Measurements from ENCODE around the gene MAK. TPM values are rescaled to one million over a fixed set of nuclear protein-coding genes. Genes with fewer than 3 reads are reported as not detected.
"Not testable (repeated sequence)": the region's sequence is repeated elsewhere in the genome, so short reads cannot be mapped to it uniquely, and the experiment has no call there.

Gene MAK, protein sequence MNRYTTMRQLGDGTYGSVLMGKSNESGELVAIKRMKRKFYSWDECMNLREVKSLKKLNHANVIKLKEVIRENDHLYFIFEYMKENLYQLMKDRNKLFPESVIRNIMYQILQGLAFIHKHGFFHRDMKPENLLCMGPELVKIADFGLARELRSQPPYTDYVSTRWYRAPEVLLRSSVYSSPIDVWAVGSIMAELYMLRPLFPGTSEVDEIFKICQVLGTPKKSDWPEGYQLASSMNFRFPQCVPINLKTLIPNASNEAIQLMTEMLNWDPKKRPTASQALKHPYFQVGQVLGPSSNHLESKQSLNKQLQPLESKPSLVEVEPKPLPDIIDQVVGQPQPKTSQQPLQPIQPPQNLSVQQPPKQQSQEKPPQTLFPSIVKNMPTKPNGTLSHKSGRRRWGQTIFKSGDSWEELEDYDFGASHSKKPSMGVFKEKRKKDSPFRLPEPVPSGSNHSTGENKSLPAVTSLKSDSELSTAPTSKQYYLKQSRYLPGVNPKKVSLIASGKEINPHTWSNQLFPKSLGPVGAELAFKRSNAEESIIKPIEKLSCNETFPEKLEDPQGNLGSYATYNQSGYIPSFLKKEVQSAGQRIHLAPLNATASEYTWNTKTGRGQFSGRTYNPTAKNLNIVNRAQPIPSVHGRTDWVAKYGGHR
- total RNA-seq (under 1 TPM in 3 of 5 donors, not detected in 2; 0.19 to 0.26 (median 0.23) TPM), total RNA-seq (0 to 4.3 (median 1.1) reads per million in 29 experiments)
- total RNA-seq (2013) = not detected

DNA sequence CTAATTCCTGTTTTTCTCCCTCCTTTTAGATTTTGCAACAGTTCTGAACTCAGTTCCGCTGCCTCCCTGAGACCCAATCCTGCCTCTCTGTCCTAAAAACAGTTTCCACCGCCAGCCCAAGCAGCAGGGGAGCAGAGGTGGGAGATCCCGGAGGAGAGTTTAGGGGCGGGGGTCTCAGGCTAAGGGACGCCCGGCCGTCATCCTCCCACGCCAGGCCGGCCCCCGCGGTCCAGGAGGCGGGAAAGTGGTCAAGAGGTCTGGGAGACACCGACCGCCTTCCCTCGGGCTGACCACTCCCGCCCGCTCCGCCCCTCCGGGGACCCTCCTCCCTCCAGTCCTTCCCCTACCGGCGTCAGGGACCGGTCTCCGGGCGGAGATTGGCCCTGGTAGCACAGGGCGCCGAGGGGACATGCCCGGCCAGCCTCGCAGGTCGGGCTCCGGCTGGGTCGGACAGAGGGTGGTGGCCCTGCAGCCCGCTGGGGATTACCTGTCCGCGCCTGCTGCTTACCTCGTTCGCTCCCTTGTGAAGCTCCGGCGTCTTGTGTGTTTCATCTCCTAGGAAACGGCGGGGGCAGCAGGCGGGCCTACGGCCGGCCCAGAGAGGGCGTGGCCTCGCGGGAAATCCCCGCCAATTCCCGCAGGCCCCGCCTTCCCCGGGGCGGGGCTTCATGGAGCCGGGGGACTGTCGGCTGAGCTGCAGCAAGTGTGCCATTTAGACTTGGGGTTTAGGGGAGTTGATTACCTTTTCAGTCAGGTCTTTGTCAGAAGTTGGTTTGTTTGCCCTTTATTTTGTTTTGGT lies at the start of gene MAK:
Gene MAK, minus strand, starts transcription at position 545 of the 799 bp plus-strand sequence. CDS start 7,891 bp downstream, outside the sequence.
- peaks cover 19 to 23% (median 20%) of the 10 kb centered on the region in 3 donors for H3K4me1 Mint-ChIP-seq
- WGBS (ENCODE audit: insufficient coverage) = 2% methylated on average over 33 of the region's 53 CpGs
- Histone ChIP-seq H3K9me3 (no peaks in the 10 kb centered on the region), H3K36me3 (ENCODE audit: control insufficient read depth in 2 of 2, extremely low read depth in 1 of 2, insufficient read depth in 1 of 2, low read length in 1 of 2) (no peaks in the 10 kb centered on the region), H3K27ac (ENCODE audit: low read length) (no peak within 1 kb of the TSS), H3K27me3 (replicated peaks in 1 of 2; ENCODE audit: control insufficient read depth in 2 of 2, extremely low read depth in 1 of 2, insufficient read depth in 2 of 2, low read length in 1 of 2) (peaks cover 7 to 46% of the 10 kb centered on the region in 2 experiments), H3K4me1 (ENCODE audit: control insufficient read depth in 1 of 2, extremely low read depth in 1 of 2, insufficient read depth in 2 of 2, low read length in 2 of 2) (peaks cover 12 to 15% of the 10 kb centered on the region in 2 experiments), H3K4me3 (ENCODE audit: control insufficient read depth in 1 of 2, extremely low read depth in 1 of 2, low read length in 1 of 2) (peak within 1 kb of the TSS; percentile 55 to 58)
- peaks cover 51 to 66% of the 10 kb centered on the region in 2 donors for H3K27me3 Mint-ChIP-seq
- POLR2A ChIA-PET = no interaction called here
- no peaks in the 10 kb centered on the region for H3K9me3 Mint-ChIP-seq
- CTCF ChIA-PET = no interaction called here
- ATAC-seq (replicated peaks in 1 of 4) = peak; percentile 96 to 98 (median 96)
- H3K36me3 Mint-ChIP-seq = no peaks in the 10 kb centered on the region
- peak within 1 kb of the TSS in 1 of 2 donors; percentile 54 for H3K27ac Mint-ChIP-seq
- H3K4me3 Mint-ChIP-seq = peak within 1 kb of the TSS; percentile 74 to 78 (median 76)
- DNase-seq = peak; percentile 61 to 92 (median 81)

DNA sequence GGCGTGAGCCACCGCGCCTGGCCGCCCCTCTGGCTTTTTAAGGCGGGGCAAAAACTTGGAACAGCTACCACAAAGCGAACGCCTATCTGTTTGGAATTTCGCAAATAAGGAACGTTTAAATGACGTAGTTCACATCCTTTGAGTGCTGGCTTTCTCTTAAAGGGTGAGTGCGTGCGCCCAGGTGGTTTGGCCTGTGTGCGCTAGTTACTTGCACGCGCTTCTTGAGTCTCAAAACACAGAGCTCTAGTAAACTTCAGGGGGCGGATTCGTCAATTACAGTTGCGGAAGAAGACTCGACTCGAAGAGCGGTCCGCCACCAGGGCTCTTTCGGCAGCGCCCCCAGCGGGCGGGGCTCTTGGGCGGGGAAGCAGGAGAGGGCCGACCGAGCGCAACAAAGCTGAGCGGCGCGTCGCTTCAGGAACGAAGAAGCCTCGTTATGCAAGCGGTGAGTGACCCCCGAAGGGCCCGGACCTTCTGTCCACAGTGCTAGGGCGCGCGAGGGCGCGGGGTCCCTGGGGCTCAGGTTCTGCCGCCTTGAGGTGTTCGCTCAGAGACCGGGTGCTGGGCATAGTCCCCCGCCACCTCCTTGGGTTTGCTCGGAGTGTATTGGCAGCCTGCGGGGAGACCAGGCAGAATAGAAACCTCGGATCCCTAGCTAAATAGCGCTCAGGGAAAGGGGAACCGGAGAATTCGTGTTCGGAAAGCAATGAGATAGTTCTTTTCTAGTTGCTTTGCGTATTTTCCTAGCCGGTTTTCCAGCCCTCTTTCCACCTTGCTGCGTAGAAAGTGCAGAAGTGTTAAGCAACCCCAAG lies 48.6 kb upstream of the MAK start, which contains the start of gene SYCP2L:
Gene SYCP2L, plus strand, starts transcription at position 362 of the 812 bp plus-strand sequence. Its CDS starts 75 bp downstream, at position 437.
- H3K27me3 ChIP-seq (replicated peaks in 1 of 2; ENCODE audit: control insufficient read depth in 2 of 2, extremely low read depth in 1 of 2, insufficient read depth in 2 of 2, low read length in 1 of 2) = peaks cover 10 to 53% of the 10 kb centered on the region in 2 experiments
- no peak within 1 kb of the TSS for H3K27ac Mint-ChIP-seq
- ChIA-PET POLR2A (no interaction called here), CTCF (interaction anchor here in 1 of 2 donors (0.6 kb wide), 1 partner anchor 23 kb away, joined by 3 read pairs; no protein-coding TSS in a partner anchor)
- WGBS (ENCODE audit: insufficient coverage) = 9% methylated on average over 57 of the region's 58 CpGs
- H3K4me3 ChIP-seq (ENCODE audit: control insufficient read depth in 1 of 2, extremely low read depth in 1 of 2, low read length in 1 of 2) = peak within 1 kb of the TSS in 1 of 2 donors; percentile 59
- peaks cover 5 to 26% (median 15%) of the 10 kb centered on the region in 3 donors for H3K4me1 Mint-ChIP-seq
- H3K4me3 Mint-ChIP-seq = peak within 1 kb of the TSS; percentile 14 to 65 (median 21)
- H3K4me1 ChIP-seq (ENCODE audit: control insufficient read depth in 1 of 2, extremely low read depth in 1 of 2, insufficient read depth in 2 of 2, low read length in 2 of 2) = peaks cover 2 to 10% of the 10 kb centered on the region in 2 experiments
- H3K9me3 ChIP-seq = no peaks in the 10 kb centered on the region
- H3K27me3 Mint-ChIP-seq = peaks cover 60 to 72% of the 10 kb centered on the region in 2 donors
- no peak within 1 kb of the TSS for H3K27ac ChIP-seq (ENCODE audit: low read length)
- no peaks in the 10 kb centered on the region for H3K9me3 Mint-ChIP-seq
- ATAC-seq (replicated peaks in 1 of 4) = peak in 1 of 4 experiments; percentile 36
- DNase-seq = peak in 6 of 35 experiments; percentile 3 to 19 (median 8)
- H3K36me3 Mint-ChIP-seq = no peaks in the 10 kb centered on the region
- no peaks in the 10 kb centered on the region for H3K36me3 ChIP-seq (ENCODE audit: control insufficient read depth in 2 of 2, extremely low read depth in 1 of 2, insufficient read depth in 1 of 2, low read length in 1 of 2)

DNA sequence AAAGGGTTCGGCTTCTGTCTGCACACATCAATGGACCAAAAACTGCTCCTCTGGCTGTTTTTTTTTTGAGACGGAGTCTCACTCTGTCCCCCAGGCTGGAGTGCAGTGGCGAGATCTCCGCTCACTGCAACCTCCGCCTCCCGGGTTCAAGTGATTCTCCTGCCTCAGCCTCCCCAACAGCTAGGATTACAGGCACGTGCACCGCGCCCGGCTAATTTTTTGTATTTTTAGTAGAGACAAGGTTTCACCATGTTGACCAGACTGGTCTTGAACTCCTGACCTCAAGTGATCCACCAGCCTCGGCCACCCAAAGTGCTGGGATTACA lies 48.0 kb upstream of the MAK start:
- H3K9me3 ChIP-seq; CTCF ChIA-PET; H3K9me3 Mint-ChIP-seq; ATAC-seq (replicated peaks in 1 of 4); H3K27ac Mint-ChIP-seq; H3K36me3 ChIP-seq (ENCODE audit: control insufficient read depth in 2 of 2, extremely low read depth in 1 of 2, insufficient read depth in 1 of 2, low read length in 1 of 2); H3K27ac ChIP-seq (ENCODE audit: low read length); POLR2A ChIA-PET; DNase-seq; H3K36me3 Mint-ChIP-seq: not testable (repeated sequence)
- peaks cover 2 to 10% of the 10 kb centered on the region in 2 experiments for H3K4me1 ChIP-seq (ENCODE audit: control insufficient read depth in 1 of 2, extremely low read depth in 1 of 2, insufficient read depth in 2 of 2, low read length in 2 of 2)
- H3K27me3 Mint-ChIP-seq = peaks cover 56 to 73% of the 10 kb centered on the region in 2 donors
- H3K4me3 Mint-ChIP-seq = peak overlapping the region in 1 of 3 donors; percentile 65
- peaks cover 5 to 31% (median 18%) of the 10 kb centered on the region in 3 donors for H3K4me1 Mint-ChIP-seq
- H3K27me3 ChIP-seq (replicated peaks in 1 of 2; ENCODE audit: control insufficient read depth in 2 of 2, extremely low read depth in 1 of 2, insufficient read depth in 2 of 2, low read length in 1 of 2) = peaks cover 10 to 58% of the 10 kb centered on the region in 2 experiments
- peak overlapping the region in 1 of 2 donors; percentile 59 for H3K4me3 ChIP-seq (ENCODE audit: control insufficient read depth in 1 of 2, extremely low read depth in 1 of 2, low read length in 1 of 2)
- 10% methylated on average over 2 of the region's 11 CpGs for WGBS (ENCODE audit: insufficient coverage)

DNA sequence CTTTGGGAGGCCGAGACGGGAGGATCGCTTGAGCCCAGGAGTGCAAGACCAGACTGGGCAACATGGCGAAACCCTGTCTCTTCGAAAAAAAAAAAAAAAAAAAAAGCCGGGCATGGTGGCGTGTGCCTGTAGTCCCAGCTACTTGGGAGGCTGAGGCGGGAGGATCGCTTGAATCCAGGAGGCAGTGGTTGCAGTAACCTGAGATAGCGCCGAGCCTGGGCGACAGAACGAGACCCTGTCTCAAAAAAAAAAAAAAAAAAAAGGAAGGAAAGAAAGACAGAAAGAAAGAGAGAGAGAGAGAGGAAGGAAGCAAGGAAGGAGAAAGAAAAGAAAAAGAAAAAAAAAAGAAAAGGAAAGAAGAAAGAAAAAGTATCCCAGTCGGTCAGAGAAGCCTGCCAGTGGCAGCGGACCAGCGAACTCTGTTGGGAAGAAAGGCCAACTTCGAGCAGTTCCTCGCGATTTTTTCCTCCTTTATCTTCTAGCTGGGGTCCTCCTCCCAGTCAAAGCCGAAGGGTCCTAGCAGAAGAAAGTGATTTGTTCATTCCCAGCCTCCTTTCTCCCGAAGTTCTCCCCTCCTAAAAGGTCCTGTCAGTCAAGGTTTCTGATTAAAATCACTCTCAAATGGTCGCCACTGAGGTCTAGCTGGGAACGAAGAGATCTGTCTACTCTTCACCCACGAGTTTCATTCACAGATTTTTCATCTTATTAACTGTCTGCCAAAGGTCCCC lies 46.1 kb upstream of the MAK start:
- CTCF ChIA-PET = no interaction called here
- no peak overlapping the region for H3K4me3 Mint-ChIP-seq
- 20% methylated on average over 18 of the region's 24 CpGs for WGBS (ENCODE audit: insufficient coverage)

DNA sequence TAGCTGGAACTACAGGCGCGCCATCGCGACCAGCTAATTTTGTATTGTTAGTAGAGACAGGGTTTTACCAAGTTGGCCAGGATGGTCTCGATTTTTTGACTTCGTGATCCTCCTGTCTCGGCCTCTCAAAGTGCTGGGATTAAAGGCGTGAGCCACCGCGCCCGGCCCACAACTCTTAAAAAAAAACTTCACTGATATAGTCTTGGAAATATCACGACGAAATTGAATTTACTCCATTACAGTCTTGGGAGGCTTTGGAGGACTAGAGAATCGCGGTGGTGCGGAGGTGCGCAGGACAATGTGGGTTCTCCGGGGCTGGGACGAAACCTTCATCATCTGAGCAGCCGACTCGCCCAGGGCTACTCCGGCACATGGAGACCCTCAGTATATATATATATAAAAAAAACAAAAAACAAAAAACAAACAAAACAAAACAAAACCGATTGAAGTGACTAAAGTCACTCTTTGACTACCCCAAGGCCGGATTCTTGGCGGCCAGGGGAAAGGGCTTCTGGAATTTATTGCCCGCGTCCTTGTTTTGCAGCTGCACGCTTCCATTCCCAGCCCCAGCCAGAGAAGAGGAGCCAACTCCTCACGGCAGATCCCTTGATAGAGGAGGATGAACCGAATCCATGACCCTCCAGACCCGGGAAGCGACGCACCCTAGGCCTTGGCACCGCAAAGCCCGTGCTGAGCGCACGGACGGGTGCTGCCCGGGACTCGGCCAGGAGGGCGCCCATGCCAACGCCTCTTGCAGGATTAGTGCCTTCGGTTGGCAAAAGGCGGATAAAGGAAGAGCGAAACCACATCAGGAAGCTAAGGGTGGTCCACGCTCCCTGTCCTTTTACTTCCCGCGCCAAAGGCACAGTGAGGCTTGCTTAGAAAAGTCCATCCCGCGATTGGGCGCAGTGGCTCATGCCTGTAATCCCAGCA lies 45.2 kb upstream of the MAK start:
- Mint-ChIP-seq H3K27me3 (peaks cover 44 to 72% of the 10 kb centered on the region in 2 donors), H3K4me1 (peaks cover 5 to 31% (median 18%) of the 10 kb centered on the region in 3 donors), H3K27ac (peak overlapping the region in 1 of 2 donors; percentile 23), H3K36me3 (no peaks in the 10 kb centered on the region), H3K4me3 (no peak overlapping the region), H3K9me3 (no peaks in the 10 kb centered on the region)
- ATAC-seq (replicated peaks in 1 of 4) (no peak), DNase-seq (no peak)
- Histone ChIP-seq H3K9me3 (no peaks in the 10 kb centered on the region), H3K4me1 (ENCODE audit: control insufficient read depth in 1 of 2, extremely low read depth in 1 of 2, insufficient read depth in 2 of 2, low read length in 2 of 2) (peaks cover 2 to 10% of the 10 kb centered on the region in 2 experiments), H3K36me3 (ENCODE audit: control insufficient read depth in 2 of 2, extremely low read depth in 1 of 2, insufficient read depth in 1 of 2, low read length in 1 of 2) (no peaks in the 10 kb centered on the region), H3K27me3 (replicated peaks in 1 of 2; ENCODE audit: control insufficient read depth in 2 of 2, extremely low read depth in 1 of 2, insufficient read depth in 2 of 2, low read length in 1 of 2) (peaks cover 20 to 66% of the 10 kb centered on the region in 2 experiments), H3K4me3 (ENCODE audit: control insufficient read depth in 1 of 2, extremely low read depth in 1 of 2, low read length in 1 of 2) (no peak overlapping the region), H3K27ac (ENCODE audit: low read length) (no peak overlapping the region)
- CTCF ChIA-PET = no interaction called here
- WGBS (ENCODE audit: insufficient coverage) = 17% methylated on average over 29 of the region's 51 CpGs
- POLR2A ChIA-PET = interaction anchor here in 1 of 2 donors (0.7 kb wide), 1 partner anchor 81 kb away, joined by 4 read pairs; no protein-coding TSS in a partner anchor

More for the DNA sequence above, 46.1 kb upstream of the MAK start:
- Histone ChIP-seq H3K27ac (ENCODE audit: low read length) (no peak overlapping the region), H3K27me3 (replicated peaks in 1 of 2; ENCODE audit: control insufficient read depth in 2 of 2, extremely low read depth in 1 of 2, insufficient read depth in 2 of 2, low read length in 1 of 2) (peaks cover 19 to 70% of the 10 kb centered on the region in 2 experiments), H3K4me3 (ENCODE audit: control insufficient read depth in 1 of 2, extremely low read depth in 1 of 2, low read length in 1 of 2) (no peak overlapping the region), H3K36me3 (ENCODE audit: control insufficient read depth in 2 of 2, extremely low read depth in 1 of 2, insufficient read depth in 1 of 2, low read length in 1 of 2) (no peaks in the 10 kb centered on the region), H3K9me3 (no peaks in the 10 kb centered on the region), H3K4me1 (ENCODE audit: control insufficient read depth in 1 of 2, extremely low read depth in 1 of 2, insufficient read depth in 2 of 2, low read length in 2 of 2) (peaks cover 2 to 10% of the 10 kb centered on the region in 2 experiments)
- POLR2A ChIA-PET = no interaction called here
- Mint-ChIP-seq H3K36me3 (no peaks in the 10 kb centered on the region), H3K27me3 (peaks cover 52 to 79% of the 10 kb centered on the region in 2 donors), H3K4me1 (peaks cover 5 to 31% (median 18%) of the 10 kb centered on the region in 3 donors), H3K9me3 (no peaks in the 10 kb centered on the region), H3K27ac (no peak overlapping the region)
- DNase-seq = no peak
- no peak for ATAC-seq (replicated peaks in 1 of 4)
